GM15510 (cell line): ENCODE data around the gene RPTOR.

Experiments used
- POLR2A ChIP-seq: IDR thresholded peaks from 3 replicates; pipeline ENCODE4 v1.6.1; 2011; ENCODE audit warnings: borderline replicate concordance; ENCODE audit not compliant: insufficient read length; ENCODE audit errors: extremely low read depth

The RPTOR gene

GRCh38 chr17:80742581-80743180 is 198.0 kb downstream of the RPTOR start:
- no peak for TF ChIP-seq POLR2A

DNA sequence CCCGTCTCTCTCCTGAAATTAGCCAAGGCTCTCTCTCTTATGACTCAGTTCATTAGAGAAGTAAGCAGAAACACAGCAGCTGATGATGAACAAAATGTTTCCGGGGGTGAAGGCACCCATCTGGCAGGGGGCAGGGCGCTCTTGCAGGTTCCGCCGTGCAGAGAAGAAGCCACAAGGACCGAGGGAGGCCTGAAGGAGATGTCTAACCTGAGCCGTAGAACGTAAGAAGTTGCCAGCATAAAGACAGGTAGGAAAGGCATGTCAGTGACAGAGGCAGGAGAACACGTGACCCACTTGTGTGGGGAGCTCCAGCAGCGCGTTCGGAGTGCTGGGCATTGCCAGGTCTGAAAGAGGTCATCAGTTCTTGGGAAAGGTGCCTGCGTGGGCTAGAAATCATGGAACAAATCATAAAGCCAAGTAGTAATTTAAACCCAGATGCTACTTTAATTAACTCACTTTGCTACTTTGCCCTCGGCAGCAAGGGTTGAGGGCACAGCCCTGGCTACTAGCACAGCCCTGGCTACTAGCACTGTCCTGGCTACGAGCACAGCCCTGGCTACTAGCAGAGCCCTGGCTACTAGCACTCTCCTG is 198.6 kb downstream of the RPTOR start:
- TF ChIP-seq POLR2A: no peak

- no peak for TF ChIP-seq POLR2A
Measured at GRCh38 chr17:80745183-80745582, 200.5 kb downstream of the RPTOR start.

DNA sequence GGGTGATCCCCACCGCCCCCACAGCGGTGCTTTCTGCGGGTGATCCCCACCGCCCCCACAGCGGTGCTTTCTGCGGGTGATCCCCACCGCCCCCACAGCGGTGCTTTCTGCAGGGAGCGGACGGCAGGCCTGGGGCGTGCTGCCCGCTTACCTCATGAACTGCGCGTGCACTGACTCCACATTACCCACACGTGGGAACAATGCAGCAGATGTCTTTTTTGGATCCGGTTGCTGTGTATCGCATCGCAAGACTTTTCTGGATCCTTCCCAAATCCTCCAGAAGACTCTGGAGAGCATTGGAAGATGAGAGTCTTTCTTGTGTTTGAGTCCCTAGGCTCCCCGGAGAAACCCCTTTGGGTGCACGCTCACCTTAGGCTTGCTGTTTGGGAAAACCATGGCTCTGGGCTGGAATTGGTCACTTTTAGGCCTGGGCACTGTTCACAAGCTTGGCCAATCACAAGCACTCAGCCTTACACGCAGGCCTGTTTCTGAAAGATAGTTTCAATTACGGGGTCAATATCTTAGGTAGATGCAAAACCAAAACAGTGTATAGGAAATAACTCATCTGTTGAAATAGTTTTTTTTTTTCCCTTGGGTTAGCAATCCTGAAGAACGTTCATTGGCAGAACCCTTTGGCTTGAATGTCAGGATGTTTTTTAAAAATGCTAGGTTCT is 201.8 kb downstream of the RPTOR start:
- TF ChIP-seq POLR2A: no peak

DNA sequence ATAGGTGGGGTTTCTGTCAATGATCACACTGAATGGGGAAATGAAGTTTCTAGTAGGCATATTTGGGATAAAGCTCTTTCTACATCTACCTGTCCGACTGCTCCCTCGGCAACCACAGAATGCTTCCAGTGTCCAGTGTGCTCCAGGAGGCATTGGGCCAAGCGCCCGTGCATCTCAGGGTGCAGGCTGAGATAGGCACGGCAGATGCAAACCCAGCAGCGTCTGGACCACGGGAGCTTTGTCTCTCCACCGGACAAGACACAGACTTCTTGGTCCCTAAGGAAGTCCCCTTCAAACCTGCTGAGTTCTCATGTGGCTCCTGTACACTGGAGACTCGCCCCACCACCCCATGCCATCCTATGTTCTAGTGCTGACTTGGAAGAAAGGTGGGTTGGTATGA is 202.8 kb downstream of the RPTOR start:
- TF ChIP-seq POLR2A: no peak

DNA sequence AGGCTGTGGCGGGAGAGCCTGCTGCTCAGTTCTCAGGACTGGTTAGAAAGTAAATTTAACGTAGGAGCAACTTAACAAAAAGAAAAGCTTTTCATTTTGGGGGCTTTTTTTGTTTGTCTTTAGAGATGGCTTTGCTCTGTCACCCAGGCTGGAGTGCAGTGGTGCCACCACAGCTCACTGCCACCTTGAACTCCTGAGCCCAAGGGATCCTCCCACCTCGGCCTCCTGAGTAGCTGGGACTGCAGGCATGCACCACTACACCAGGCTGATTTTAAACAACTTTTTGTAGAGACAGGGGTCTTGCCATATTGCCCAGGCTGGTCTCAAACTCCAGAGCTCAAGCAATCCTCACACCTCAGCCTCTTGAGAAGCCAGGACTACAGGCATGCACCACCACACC is 205.0 kb downstream of the RPTOR start:
- no peak for TF ChIP-seq POLR2A

GRCh38 chr17:80750263-80750662 is 205.6 kb downstream of the RPTOR start:
- TF ChIP-seq POLR2A: no peak

DNA sequence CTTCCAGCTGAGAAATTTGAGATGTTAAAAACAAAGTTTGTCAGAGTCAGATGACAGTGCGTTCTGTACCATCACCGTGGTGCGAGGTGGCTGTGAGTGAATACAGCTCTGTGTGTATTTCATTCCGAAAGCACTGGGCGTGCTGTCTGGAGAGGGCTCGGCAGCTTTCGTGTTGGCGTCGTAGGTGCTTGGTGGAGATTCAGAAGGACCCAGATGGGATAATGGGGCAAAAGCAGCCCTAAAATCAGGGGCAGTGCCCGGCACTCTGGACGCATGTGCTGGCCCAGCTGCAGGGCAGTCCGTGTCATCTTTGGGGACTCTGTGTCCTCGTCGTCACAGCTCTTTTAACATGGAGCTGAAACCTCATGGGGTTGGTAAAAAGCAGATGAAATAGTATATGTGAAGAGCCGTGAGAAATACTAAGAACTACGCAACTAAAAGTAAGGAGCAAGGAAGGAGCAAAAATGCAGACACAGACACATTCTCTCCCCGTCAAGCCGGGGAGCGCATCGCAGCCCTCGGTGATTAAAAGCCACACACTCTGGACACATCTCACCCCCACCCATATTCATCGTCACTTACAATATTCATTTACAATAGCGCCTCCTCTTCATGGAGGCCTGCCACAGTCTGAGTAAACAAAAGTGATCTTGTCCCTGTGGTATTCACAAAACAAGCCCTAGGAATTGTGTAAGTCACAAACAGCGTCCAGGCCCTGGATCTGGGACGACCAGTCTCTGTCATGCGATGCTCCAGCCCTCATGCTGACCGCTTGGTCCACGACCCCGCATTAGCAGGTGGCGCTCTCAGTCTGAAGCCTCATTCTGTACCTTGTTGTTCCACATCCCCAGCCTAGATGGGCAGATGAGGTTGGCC is 206.7 kb downstream of the RPTOR start:
- TF ChIP-seq POLR2A: no peak

- no peak for TF ChIP-seq POLR2A
Measured at GRCh38 chr17:80751946-80752581, 207.4 kb downstream of the RPTOR start.

DNA sequence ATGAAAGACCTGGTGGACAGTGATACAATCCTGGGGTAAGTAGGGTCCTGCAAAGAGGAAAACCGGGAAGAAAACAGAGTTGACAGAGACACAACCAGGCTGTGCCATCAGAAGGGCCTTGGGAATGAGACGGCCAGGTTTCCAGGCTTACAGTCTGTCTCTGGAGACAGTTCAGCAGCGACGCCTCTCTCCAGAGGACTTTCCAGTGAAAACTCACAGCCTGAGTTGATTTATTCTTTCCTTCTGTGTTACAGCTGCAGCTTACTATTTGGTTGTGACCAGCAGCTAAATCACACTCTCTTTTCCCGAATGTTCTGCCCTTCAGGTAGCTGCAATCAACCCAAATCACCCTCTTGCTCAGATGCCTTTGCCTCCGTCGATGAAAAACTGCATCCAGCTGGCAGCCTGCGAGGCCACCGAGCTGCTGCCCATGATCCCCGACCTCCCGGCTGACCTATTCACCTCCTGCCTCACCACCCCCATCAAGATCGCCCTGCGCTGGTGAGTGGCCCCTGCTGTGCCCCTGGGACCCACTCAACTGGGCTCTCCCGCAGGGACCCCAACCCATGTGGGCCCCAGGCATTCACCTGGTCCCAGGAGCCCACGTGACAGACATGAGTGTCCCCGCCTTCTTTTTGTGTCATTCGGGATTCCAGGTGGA is 209.2 kb downstream of the RPTOR start:
- TF ChIP-seq POLR2A: no peak

- TF ChIP-seq POLR2A: no peak
Measured at GRCh38 chr17:80754846-80755245, 210.2 kb downstream of the RPTOR start.

DNA sequence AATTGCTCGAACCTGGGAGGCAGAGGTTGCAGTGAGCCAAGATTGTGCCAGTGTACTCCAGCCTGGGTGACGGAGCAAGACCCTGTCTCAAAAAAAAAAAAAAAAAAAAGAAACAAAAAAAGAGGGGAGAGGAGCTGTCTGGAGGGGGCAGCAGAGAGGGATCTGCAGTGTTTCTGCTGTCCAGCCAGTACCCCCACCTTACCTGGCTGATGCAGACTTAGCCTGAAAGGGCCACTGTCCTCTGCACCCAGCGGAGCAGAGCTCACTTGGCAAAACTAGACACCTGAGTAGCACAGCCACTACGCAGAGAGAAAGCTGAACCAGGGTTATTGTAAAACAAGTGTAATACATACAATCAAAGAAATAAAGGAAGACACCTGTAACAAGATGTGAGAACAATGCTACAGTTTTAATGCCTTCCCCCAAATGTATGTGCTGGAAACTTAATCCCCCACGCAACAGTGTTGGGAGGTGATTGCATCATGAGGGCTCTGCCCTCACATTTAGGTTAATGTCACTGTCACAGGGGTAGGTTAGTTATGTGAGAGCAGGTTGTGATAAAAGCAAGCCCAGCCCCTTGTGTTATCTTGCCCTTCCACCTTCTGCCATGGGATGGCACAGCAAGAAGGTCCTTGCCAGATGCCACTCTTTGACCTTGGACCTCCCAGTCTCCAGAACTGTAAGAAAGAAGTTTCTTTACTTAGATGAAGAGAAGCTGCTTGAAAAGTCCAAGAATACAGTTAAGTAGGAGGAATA is 211.2 kb downstream of the RPTOR start:
- TF ChIP-seq POLR2A: no peak
